ENCODE measurements around the gene RBM33. TPM values are rescaled to one million over a fixed set of nuclear protein-coding genes. Genes with fewer than 3 reads are reported as not detected.
A peak's percentile ranks its signal among the peaks of the same experiment; 100 is the strongest.

The RBM33 gene
- total RNA-seq, 8 experiments from 2014 or later: 13.3 to 52.0 (median 29.3) TPM

- Histone ChIP-seq H3K4me1 (replicated peaks in 1 of 2) (no peaks in the 10 kb centered on the region), H3K4me3 (no peak overlapping the region), H3K27ac (no peak overlapping the region)
- no peak for ATAC-seq (replicated peaks in 6 of 8)
- WGBS, 10 experiments: 80 to 100% (median 92%) methylated on average over 1 to 6 of the region's 6 CpGs; no CpG with 5 or more reads in 1 of the 10 experiments
- in situ Hi-C loops (cut with MboI; ENCODE audit: low pct_unique_long_range_greater_than_20kb in 2 of 9, low sequenced_read_pairs in 9 of 9, unreplicated experiment in 9 of 9): no loop called here
These were observed 8.0 kb downstream of the RBM33 start for GRCh38 chr7:155652156-155653114.

- Histone ChIP-seq H3K4me1 (replicated peaks in 1 of 2) (no peaks in the 10 kb centered on the region), H3K27ac (no peak overlapping the region), H3K4me3 (no peak overlapping the region)
- ATAC-seq (replicated peaks in 6 of 8): peak in 2 of 8 experiments; percentile 36 to 40
- in situ Hi-C loops (cut with MboI; ENCODE audit: low pct_unique_long_range_greater_than_20kb in 2 of 9, low sequenced_read_pairs in 9 of 9, unreplicated experiment in 9 of 9): no loop called here
- 0 to 100% (median 91%) methylated on average over 1 to 2 of the region's 2 CpGs; no CpG with 5 or more reads in 1 of the 10 experiments for WGBS, 10 experiments
These were observed 9.3 kb downstream of the RBM33 start for GRCh38 chr7:155653803-155654202.

- H3K27ac ChIP-seq: no peak overlapping the region
- no peak for ATAC-seq (replicated peaks in 6 of 8)
- WGBS, 10 experiments: 64 to 94% (median 72%) methylated on average over 2 to 7 of the region's 7 CpGs; no CpG with 5 or more reads in 1 of the 10 experiments
- in situ Hi-C loops (cut with MboI; ENCODE audit: low pct_unique_long_range_greater_than_20kb in 2 of 9, low sequenced_read_pairs in 9 of 9, unreplicated experiment in 9 of 9): no loop called here
- no peaks in the 10 kb centered on the region for H3K4me1 ChIP-seq (replicated peaks in 1 of 2)
- H3K4me3 ChIP-seq: no peak overlapping the region
These were observed 12.4 kb downstream of the RBM33 start for GRCh38 chr7:155656891-155657290.

DNA sequence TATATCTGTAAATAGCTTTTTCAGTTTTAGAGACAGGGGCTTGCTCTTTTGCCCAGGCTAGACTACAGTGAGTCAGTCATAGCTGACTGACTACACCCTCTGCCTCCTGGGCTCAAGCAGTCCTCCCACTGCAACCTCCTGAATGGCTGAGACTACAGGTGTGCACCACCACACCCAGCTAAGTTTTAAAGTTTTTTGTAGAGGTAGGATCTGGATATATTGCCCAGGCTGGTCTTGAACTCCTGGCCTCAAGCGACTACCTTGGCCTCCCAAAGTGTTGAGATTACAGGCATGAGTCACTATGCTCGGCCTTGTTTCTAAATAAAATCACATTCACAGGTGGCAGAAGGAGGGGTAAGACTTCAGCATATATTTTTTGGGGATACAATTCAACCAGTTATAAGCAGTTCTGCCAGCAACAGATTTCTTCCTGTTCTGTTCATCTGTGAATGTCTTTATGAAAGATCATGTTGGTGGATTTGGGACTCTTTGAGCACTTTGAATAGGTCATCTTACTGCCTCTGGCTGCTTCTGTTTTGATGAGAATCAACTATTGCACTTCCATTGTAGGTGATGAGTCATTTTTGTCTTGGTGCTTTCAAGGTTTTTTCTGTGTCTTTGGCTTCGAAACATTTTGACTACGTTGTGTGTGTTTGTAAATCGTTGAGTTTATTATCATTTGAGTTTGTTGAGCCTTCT is 15.7 kb downstream of the RBM33 start:
- in situ Hi-C loops (cut with MboI; ENCODE audit: low pct_unique_long_range_greater_than_20kb in 2 of 9, low sequenced_read_pairs in 9 of 9, unreplicated experiment in 9 of 9): no loop called here
- Histone ChIP-seq H3K4me1 (replicated peaks in 1 of 2) (no peaks in the 10 kb centered on the region), H3K4me3 (no peak overlapping the region), H3K27ac (no peak overlapping the region)
- WGBS, 10 experiments: 78 to 100% (median 90%) methylated on average over 2 to 5 of the region's 5 CpGs; no CpG with 5 or more reads in 1 of the 10 experiments
- no peak for ATAC-seq (replicated peaks in 6 of 8)

- no peak for ATAC-seq (replicated peaks in 6 of 8)
- in situ Hi-C loops (cut with MboI; ENCODE audit: low pct_unique_long_range_greater_than_20kb in 2 of 9, low sequenced_read_pairs in 9 of 9, unreplicated experiment in 9 of 9): no loop called here
- H3K4me3 ChIP-seq: no peak overlapping the region
- WGBS, 10 experiments: 50 to 100% (median 100%) methylated on average over 1 of the region's 1 CpG; no CpG with 5 or more reads in 3 of the 10 experiments
- H3K4me1 ChIP-seq (replicated peaks in 1 of 2): no peaks in the 10 kb centered on the region
- H3K27ac ChIP-seq: no peak overlapping the region
These were observed 16.3 kb downstream of the RBM33 start for GRCh38 chr7:155660758-155661093.

DNA sequence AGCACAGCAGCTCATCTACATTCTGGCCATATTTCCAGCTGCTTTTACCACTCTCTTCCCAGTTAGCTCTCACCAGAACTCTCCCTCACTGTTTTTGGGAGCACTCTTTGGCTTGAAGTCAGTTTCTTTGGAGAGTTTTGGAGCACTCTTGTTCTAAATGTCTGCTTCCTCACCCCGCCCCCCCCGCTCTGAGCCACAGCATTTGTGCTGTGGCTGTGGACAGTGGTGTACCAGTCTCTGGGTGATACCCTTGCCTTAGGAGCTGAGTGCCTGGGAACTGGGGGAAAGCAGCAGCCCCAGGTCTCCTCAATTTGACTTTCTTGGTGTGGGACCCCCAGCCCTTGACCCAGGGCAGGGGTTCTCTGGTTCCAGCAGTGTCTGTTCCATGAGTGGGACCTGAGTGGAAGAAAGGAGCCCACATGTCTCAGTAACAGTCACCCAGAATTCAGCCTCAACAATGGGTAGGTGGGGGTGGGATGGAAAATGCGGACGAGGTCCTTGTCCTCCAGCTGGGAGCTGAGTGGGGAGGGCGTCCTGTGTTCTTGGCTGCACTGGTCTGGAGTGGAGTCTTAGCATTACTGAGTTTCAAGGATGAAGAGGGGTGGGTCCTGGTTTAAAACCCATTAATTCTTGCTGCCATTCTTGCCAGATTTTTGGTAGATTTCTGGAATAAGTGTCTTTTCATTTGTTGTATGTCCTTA is 18.0 kb downstream of the RBM33 start:
- in situ Hi-C loops (cut with MboI; ENCODE audit: low pct_unique_long_range_greater_than_20kb in 2 of 9, low sequenced_read_pairs in 9 of 9, unreplicated experiment in 9 of 9): no loop called here
- H3K4me1 ChIP-seq (replicated peaks in 1 of 2): peaks cover 2 to 3% of the 10 kb centered on the region in 2 donors
- no peak overlapping the region for H3K27ac ChIP-seq
- WGBS, 10 experiments: 83 to 100% (median 93%) methylated on average over 1 to 3 of the region's 5 CpGs; no CpG with 5 or more reads in 5 of the 10 experiments
- H3K4me3 ChIP-seq: no peak overlapping the region
- ATAC-seq (replicated peaks in 6 of 8): no peak

DNA sequence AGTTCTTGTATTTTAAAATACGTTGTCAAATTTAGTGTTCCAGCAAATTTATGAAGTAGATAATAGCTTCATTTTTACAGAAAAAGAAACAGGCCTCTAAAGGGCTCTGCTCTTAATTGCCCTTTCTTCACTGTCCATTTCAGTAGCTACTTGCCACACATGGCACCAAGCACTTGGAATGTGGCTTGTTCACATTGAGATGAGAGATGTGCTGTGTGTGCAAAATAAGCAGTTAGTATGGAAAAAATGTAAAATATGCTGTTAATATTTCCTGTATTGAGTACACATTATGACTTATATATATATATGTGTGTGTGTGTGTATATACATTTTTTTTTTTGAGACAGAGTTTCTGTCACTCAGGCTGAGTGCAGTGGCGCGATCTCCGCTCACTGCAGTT is 19.5 kb downstream of the RBM33 start:
- Histone ChIP-seq H3K4me3 (no peak overlapping the region), H3K4me1 (replicated peaks in 1 of 2) (peaks cover 2 to 3% of the 10 kb centered on the region in 2 donors), H3K27ac (no peak overlapping the region)
- no peak for ATAC-seq (replicated peaks in 6 of 8)
- 60 to 100% (median 73%) methylated on average over 1 to 3 of the region's 4 CpGs; no CpG with 5 or more reads in 3 of the 10 experiments for WGBS, 10 experiments
- in situ Hi-C loops (cut with MboI; ENCODE audit: low pct_unique_long_range_greater_than_20kb in 2 of 9, low sequenced_read_pairs in 9 of 9, unreplicated experiment in 9 of 9): no loop called here

- no peak overlapping the region for H3K27ac ChIP-seq
- in situ Hi-C loops (cut with MboI; ENCODE audit: low pct_unique_long_range_greater_than_20kb in 2 of 9, low sequenced_read_pairs in 9 of 9, unreplicated experiment in 9 of 9): no loop called here
These were observed 20.9 kb downstream of the RBM33 start for GRCh38 chr7:155665079-155665956.

GRCh38 chr7:155665957-155666287 is 21.5 kb downstream of the RBM33 start:
- whole genome bisulfite sequencing, 10 experiments: 0 to 90% (median 54%) methylated on average over 1 to 3 of the region's 3 CpGs; no CpG with 5 or more reads in 2 of the 10 experiments
- Histone ChIP-seq H3K4me3 (no peak overlapping the region), H3K27ac (no peak overlapping the region), H3K4me1 (replicated peaks in 1 of 2) (peaks cover 2 to 3% of the 10 kb centered on the region in 2 donors)
- in situ Hi-C loops (cut with MboI; ENCODE audit: low pct_unique_long_range_greater_than_20kb in 2 of 9, low sequenced_read_pairs in 9 of 9, unreplicated experiment in 9 of 9): no loop called here
- ATAC-seq (replicated peaks in 6 of 8): peak; percentile 31 to 98 (median 78)

More at GRCh38 chr7:155665079-155665956, 20.9 kb downstream of the RBM33 start:
- Histone ChIP-seq H3K4me1 (replicated peaks in 1 of 2) (peaks cover 2 to 3% of the 10 kb centered on the region in 2 donors), H3K4me3 (no peak overlapping the region)
- peak in 3 of 8 experiments; percentile 8 to 11 (median 10) for ATAC-seq (replicated peaks in 6 of 8)
- WGBS, 10 experiments: 79 to 100% (median 93%) methylated on average over 1 to 9 of the region's 9 CpGs; no CpG with 5 or more reads in 1 of the 10 experiments

GRCh38 chr7:155667241-155667829 is 22.9 kb downstream of the RBM33 start:
- Histone ChIP-seq H3K4me1 (replicated peaks in 1 of 2) (peaks cover 2 to 3% of the 10 kb centered on the region in 2 donors), H3K4me3 (no peak overlapping the region), H3K27ac (no peak overlapping the region)
- no peak for ATAC-seq (replicated peaks in 6 of 8)
- in situ Hi-C loops (cut with MboI; ENCODE audit: low pct_unique_long_range_greater_than_20kb in 2 of 9, low sequenced_read_pairs in 9 of 9, unreplicated experiment in 9 of 9): no loop called here
- 68 to 100% (median 80%) methylated on average over 2 to 6 of the region's 6 CpGs; no CpG with 5 or more reads in 1 of the 10 experiments for WGBS, 10 experiments

GRCh38 chr7:155669717-155670505 is 25.4 kb downstream of the RBM33 start:
- WGBS, 10 experiments: 17 to 93% (median 60%) methylated on average over 1 to 9 of the region's 11 CpGs; no CpG with 5 or more reads in 1 of the 10 experiments
- ATAC-seq (replicated peaks in 6 of 8): peak in 4 of 8 experiments; percentile 12 to 73 (median 40)
- Histone ChIP-seq H3K4me3 (no peak overlapping the region), H3K4me1 (replicated peaks in 1 of 2) (peaks cover 2 to 3% of the 10 kb centered on the region in 2 donors), H3K27ac (no peak overlapping the region)
- in situ Hi-C loops (cut with MboI; ENCODE audit: low pct_unique_long_range_greater_than_20kb in 2 of 9, low sequenced_read_pairs in 9 of 9, unreplicated experiment in 9 of 9): no loop called here

Measured in motor neuron (in vitro differentiated cells).